Type B pancreatic cell (in vitro differentiated cells): ENCODE results near the gene SH2B3. TPM values are rescaled to one million over a fixed set of nuclear protein-coding genes. Genes with fewer than 3 reads are reported as not detected.
A peak's percentile ranks its signal among the peaks of the same experiment; 100 is the strongest.

Source experiments
- DNase-seq: peaks from one replicate; pipeline ENCODE4 v3.0.0; 2021; ENCODE audit warnings: mixed read lengths; ENCODE audit not compliant: unreplicated experiment; ENCODE audit errors: extremely low spot score
- H3K27ac Mint-ChIP-seq: 2 replicates; pipeline ENCODE4 v1.8.0; 2021; ENCODE audit warnings: mild to moderate bottlenecking, mixed read lengths
- H3K27me3 Mint-ChIP-seq: 2 replicates; pipeline ENCODE4 v1.8.0; 2021; ENCODE audit warnings: mixed read lengths
- H3K36me3 Mint-ChIP-seq: 2 replicates; pipeline ENCODE4 v1.8.0; 2021; ENCODE audit warnings: mixed read lengths
- H3K4me1 Mint-ChIP-seq: one replicate; pipeline ENCODE4 v1.8.0; 2021; ENCODE audit warnings: mixed read lengths; ENCODE audit not compliant: unreplicated experiment
- H3K4me3 Mint-ChIP-seq: 2 replicates; pipeline ENCODE4 v1.8.0; 2021; ENCODE audit warnings: mild to moderate bottlenecking, mixed read lengths
- H3K9me3 Mint-ChIP-seq: 2 replicates; pipeline ENCODE4 v1.8.0; 2021; ENCODE audit warnings: mixed read lengths
- CTCF ChIP-seq: fragments of 200-600 bp; sonication (generic); conservative IDR thresholded peaks from 2 replicates; pipeline ENCODE4 v1.5.0; 2021; ENCODE audit warnings: antibody characterized with exemption, mild to moderate bottlenecking
- total RNA-seq: library from RNA; stranded (reverse); gene quantifications from 2 replicates; pipeline ENCODE4 v1.2.1, GENCODE V29; 2021; ENCODE audit warnings: low replicate concordance

Gene SH2B3
- total RNA-seq, 1 donor from 2014 or later: 5.2 TPM

GRCh38 chr12:111418594-111418880 is 12.8 kb downstream of the SH2B3 start:
- no peak for DNase-seq
- Mint-ChIP-seq H3K36me3 (peaks cover 3% of the 10 kb centered on the region), H3K27me3 (peaks cover 2% of the 10 kb centered on the region), H3K4me1 (peaks cover 3% of the 10 kb centered on the region), H3K4me3 (no peak overlapping the region), H3K27ac (no peak overlapping the region), H3K9me3 (no peaks in the 10 kb centered on the region)
- no peak for TF ChIP-seq CTCF

GRCh38 chr12:111419784-111420183 is 14.1 kb downstream of the SH2B3 start:
- no peak for DNase-seq
- H3K9me3 Mint-ChIP-seq: no peaks in the 10 kb centered on the region
- no peak overlapping the region for H3K4me3 Mint-ChIP-seq
- no peak overlapping the region for H3K27ac Mint-ChIP-seq
- peaks cover 3% of the 10 kb centered on the region for H3K36me3 Mint-ChIP-seq
- no peak for TF ChIP-seq CTCF
- H3K27me3 Mint-ChIP-seq: no peaks in the 10 kb centered on the region
- H3K4me1 Mint-ChIP-seq: no peaks in the 10 kb centered on the region

GRCh38 chr12:111420494-111420893 is 14.8 kb downstream of the SH2B3 start:
- Mint-ChIP-seq H3K27me3 (no peaks in the 10 kb centered on the region), H3K27ac (no peak overlapping the region), H3K9me3 (no peaks in the 10 kb centered on the region), H3K36me3 (peaks cover 3% of the 10 kb centered on the region), H3K4me3 (no peak overlapping the region), H3K4me1 (no peaks in the 10 kb centered on the region)
- TF ChIP-seq CTCF: no peak
- DNase-seq: no peak

- H3K27ac Mint-ChIP-seq: no peak overlapping the region
These were observed 18.6 kb downstream of the SH2B3 start for GRCh38 chr12:111424189-111424792.

GRCh38 chr12:111424793-111425251 is 19.1 kb downstream of the SH2B3 start:
- Mint-ChIP-seq H3K36me3 (peaks cover 3% of the 10 kb centered on the region), H3K27ac (no peak overlapping the region)

More at GRCh38 chr12:111424189-111424792, 18.6 kb downstream of the SH2B3 start:
- H3K9me3 Mint-ChIP-seq: no peaks in the 10 kb centered on the region
- H3K36me3 Mint-ChIP-seq: peaks cover 3% of the 10 kb centered on the region
- DNase-seq: no peak
- TF ChIP-seq CTCF: no peak
- H3K4me3 Mint-ChIP-seq: no peak overlapping the region
- H3K4me1 Mint-ChIP-seq: no peaks in the 10 kb centered on the region
- H3K27me3 Mint-ChIP-seq: no peaks in the 10 kb centered on the region

More at GRCh38 chr12:111424793-111425251, 19.1 kb downstream of the SH2B3 start:
- H3K9me3 Mint-ChIP-seq: no peaks in the 10 kb centered on the region
- H3K4me3 Mint-ChIP-seq: no peak overlapping the region
- peak; percentile 17 for TF ChIP-seq CTCF
- no peaks in the 10 kb centered on the region for H3K27me3 Mint-ChIP-seq
- DNase-seq: no peak
- H3K4me1 Mint-ChIP-seq: no peaks in the 10 kb centered on the region
